ENCODE measurements around the gene HDAC4.

Gene HDAC4

DNA sequence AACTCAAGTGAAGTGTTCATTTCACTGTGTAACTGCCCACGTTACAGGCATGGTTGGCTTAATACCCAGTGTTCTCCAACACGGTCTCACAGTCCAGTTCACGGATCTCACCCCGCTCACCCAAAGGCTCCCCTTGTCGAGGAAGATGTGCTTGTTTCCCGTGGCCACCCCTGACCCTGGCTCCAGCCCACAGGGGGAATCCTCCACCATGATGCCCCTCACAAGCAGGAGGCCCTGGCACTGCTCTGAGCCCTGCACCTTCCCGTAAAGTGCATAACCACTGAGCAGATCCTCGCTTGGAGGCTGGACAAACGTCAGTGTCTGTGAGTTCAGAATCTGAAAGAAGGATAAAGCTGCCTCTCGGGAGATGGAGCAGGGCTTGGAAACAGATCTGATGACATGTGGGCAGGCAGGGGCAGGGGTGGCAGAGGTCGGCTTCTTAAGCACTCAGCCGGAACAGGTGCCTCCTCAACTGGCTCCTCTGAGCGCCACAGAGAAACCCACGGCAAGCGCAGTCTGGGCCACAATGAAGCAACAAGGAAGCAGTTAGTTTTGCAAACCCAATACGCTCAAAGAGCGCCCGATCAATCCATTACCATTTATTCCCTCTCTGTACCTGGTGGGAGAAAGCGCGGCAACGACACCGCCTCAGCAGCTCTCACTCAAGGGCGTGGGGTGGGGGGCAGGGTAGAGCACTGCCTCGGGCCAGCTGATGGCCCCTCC lies 17.6 kb downstream of the HDAC4 start:
- DNase-seq (ENCODE audit: low spot score) = no peak

DNA sequence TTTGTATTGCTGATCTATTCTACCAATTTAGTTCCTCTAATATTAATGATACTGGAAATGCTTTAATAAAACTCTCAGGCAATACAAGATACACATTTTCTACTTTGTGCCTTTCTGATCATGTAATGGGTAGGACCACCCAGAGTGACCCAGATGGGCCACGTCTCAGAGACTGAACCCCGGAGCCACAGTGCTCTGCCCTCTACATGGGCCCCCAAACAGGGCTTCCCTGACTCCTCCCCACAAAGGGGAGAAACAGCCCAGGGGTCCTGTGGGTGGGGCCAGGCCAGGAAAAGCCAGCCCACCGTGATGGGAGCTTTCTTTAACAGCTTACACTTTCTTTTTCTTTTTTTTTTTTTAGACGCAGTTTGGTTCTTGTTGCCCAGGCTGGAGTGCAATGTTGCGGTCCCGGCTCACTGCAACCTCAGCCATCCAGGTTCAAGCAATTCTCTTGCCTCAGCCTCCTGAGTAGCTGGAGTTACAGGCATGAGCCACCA lies 18.4 kb downstream of the HDAC4 start:
- DNase-seq (ENCODE audit: low spot score) = no peak

DNA sequence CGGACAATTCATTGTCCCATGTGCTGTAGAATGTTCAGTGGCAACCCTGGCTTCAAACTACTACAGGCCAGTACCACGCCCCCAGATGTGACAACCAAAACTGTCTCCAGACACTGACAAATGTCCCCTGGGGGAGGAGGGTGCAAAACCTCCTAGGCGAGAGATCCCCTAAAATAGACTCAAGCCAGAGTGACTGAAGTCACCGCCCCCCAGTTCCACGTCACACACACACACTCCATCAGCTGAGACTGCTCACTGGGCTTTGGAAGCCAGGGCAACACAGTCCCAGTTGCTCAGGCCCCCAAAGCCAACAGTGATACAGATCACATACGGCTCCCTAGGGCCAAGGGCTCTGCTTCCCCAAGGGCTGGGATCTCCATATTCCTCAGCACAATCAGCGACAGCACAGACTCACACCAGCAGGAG lies 19.1 kb downstream of the HDAC4 start:
- DNase-seq (ENCODE audit: low spot score) = no peak

DNA sequence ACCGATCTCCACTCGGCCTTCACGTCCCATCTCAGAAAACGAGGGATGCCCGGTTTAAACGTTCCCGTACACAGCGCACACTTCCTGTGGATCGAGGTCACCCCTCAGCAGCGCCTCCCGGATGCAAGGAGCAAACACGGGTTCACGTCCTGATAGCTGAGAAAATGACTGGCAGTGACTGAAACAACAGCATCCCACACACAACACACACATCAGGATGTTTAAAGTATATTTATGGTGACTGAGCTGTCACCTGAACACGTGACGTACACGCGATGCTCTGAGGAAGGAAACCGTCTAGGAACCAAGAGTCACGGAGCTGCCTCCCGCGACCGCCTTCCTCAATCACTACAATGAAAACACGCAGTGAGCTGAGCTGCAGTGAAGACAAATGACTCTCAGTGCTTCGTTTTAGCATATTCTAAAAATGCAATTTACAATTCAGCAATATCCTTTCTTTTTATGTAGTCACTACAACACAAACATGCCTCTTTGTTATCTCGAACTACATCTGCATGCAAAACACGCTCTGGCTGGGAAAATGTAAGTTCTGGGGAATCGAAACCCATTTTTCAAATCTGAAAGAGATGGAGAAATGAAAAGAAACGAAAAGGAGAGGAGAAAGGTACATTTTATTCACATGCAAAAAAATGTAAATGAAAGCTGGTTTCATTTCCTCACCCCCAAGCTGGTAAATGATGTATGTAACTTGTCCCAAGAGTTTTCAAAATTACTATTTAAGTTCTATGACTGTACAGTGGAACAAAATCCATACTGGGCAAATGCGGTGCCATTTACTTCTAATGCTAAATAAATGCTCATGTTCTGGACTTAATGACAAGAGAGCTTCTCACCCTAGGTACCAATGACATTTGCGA lies 19.8 kb downstream of the HDAC4 start:
- DNase-seq (ENCODE audit: low spot score) = no peak

GRCh38 chr2:239379641-239380170 lies 21.1 kb downstream of the HDAC4 start:
- no peak for DNase-seq (ENCODE audit: low spot score)

DNA sequence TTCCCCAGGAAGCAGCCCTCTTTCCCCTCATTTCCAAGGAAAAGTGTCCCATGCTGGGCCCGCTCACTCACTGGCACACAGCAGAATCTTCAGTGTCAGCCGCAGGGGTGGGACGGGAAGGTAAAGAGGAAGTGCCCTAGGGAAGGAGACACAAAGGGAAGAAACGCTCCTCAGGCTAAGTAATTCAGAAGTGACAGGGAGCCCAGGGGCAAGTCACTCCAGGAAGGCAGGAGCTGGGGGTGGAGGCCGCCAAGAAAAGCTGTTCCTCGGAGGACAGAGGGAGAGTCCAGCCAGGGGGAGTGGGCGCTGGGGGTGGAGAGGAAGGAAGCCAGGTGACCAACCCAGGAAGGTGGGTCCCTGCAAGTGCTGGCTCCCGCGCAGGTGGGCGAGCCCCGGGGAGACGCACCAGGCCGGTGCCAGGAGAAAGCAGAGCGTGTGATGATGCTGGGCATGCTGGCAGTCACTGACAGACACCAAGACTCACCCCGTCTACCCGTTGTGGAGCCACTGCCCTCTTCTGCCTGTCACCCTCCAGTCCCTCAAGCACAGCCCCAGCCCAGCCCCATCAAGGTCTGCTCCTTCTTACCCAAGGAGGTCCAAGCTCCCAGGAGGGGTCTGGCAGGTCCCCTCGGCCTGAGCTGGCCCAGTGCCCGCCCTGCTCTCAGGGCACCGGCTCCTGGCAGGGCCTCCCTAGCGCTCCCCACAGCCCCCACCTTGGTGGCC lies 21.7 kb downstream of the HDAC4 start:
- DNase-seq (ENCODE audit: low spot score) = no peak

GRCh38 chr2:239378021-239378917 lies 22.6 kb downstream of the HDAC4 start:
- no peak for DNase-seq (ENCODE audit: low spot score)

DNA sequence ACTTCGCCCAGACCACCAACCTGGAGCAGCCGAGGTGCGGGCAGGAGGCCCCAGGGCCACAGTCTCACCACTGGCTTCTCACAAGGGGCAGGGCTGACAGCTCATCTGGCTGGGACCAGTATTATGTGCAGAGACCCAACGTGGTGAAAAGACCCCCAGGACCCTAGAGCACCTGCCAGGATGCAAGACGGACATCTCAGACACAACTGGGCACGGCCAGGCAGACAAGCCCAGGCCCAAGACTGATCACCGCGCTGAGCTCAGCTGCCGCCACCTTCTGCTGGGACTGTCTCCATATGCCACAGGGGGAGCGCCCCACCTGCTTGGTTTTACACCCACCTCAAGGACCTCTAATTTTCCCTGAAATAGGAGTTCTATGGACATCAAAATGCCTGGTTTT lies 23.2 kb downstream of the HDAC4 start:
- DNase-seq (ENCODE audit: low spot score) = no peak

- DNase-seq (ENCODE audit: low spot score) = no peak
Observed at GRCh38 chr2:239376942-239377531, 23.8 kb downstream of the HDAC4 start.

GRCh38 chr2:239376351-239376750 lies 24.5 kb downstream of the HDAC4 start:
- DNase-seq (ENCODE audit: low spot score) = no peak

- no peak for DNase-seq (ENCODE audit: low spot score)
Observed at GRCh38 chr2:239375278-239376061, 25.4 kb downstream of the HDAC4 start.

- DNase-seq (ENCODE audit: low spot score) = no peak
Observed at GRCh38 chr2:239374896-239375277, 25.9 kb downstream of the HDAC4 start.

DNA sequence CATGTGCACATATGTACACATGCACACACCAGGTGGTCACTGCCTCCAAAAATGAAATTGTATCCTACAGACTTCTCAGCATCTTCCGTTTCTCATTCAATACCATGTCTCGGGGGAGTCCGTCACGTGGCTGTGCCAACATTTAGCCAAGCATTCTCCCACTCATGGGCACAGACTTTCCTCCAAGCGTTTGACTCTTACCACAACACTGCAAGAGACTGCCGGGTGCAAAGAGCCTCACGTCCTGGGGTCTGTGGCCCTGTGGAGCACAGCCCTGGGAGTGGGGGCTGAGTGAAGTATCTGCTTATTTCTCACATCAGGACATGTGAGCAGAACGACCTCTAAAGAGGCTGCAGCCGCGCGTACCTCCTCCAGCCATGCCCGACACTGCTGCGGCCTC lies 28.0 kb downstream of the HDAC4 start:
- no peak for DNase-seq (ENCODE audit: low spot score)

GRCh38 chr2:239371726-239372686 lies 28.8 kb downstream of the HDAC4 start:
- DNase-seq (ENCODE audit: low spot score) = no peak

- DNase-seq (ENCODE audit: low spot score) = no peak
Observed at GRCh38 chr2:239370876-239371725, 29.7 kb downstream of the HDAC4 start.

DNA sequence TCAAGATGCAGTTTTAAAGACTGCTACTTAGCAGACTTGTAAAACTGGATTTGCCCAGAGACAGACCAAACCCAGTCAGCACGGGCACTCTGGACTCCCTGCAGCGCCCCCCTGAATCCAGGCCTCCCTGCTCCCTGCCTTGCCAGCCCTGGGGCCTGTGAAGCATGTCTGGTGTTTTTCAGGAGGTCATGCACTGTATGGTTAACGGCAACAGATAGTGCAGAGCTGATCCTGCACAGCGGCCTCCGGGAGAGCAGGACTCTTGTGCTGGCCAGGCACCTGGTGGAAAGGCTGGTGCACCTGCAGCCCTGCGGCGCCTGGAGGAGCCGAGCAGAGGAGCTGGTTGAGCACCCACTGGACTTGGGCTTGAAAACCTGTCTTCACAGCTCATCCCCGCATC lies 30.4 kb downstream of the HDAC4 start:
- DNase-seq (ENCODE audit: low spot score) = no peak

- no peak for DNase-seq (ENCODE audit: low spot score)
Observed at GRCh38 chr2:239369631-239370161, 31.1 kb downstream of the HDAC4 start.
